Esophagus muscularis mucosa (tissue), 3 donors: ENCODE data around the gene FAM3C.

Experiments used
- CTCF ChIP-seq, 3 experiments: fragments of 200-600 bp in 2 of 3; fragments of 450-650 bp in 1 of 3; sonication (generic) in 2 of 3; IDR thresholded peaks; one replicate each; pipeline ENCODE4 v1.5.1; 2017 to 2019; ENCODE audit warnings: antibody characterized with exemption in 3 of 3, mild to moderate bottlenecking in 2 of 3, moderate library complexity in 1 of 3
- POLR2A ChIP-seq: fragments of 450-650 bp; IDR thresholded peaks from one replicate; pipeline ENCODE4 v1.6.1; 2017; ENCODE audit warnings: antibody characterized with exemption, moderate library complexity, mild to moderate bottlenecking, low read depth

- TF ChIP-seq CTCF (IDR thresholded peaks at IDR 0.05) = no peak
- no peak for TF ChIP-seq POLR2A
These were observed 13.6 kb downstream of the FAM3C start for GRCh38 chr7:121382473-121382872.
